Neural crest cell (in vitro differentiated cells): ENCODE data around the gene FAM98A. TPM values are rescaled to one million over a fixed set of nuclear protein-coding genes. Genes with fewer than 3 reads are reported as not detected.

Experiments used
- DNase-seq: peaks from one replicate; pipeline ENCODE4 v3.0.0; 2021; ENCODE audit warnings: low read depth, mixed read lengths, low spot score
- H3K27ac Mint-ChIP-seq: one replicate; pipeline ENCODE4 v1.8.0; 2021; ENCODE audit warnings: mild to moderate bottlenecking, mixed read lengths; ENCODE audit not compliant: unreplicated experiment
- H3K27me3 Mint-ChIP-seq: 2 replicates; pipeline ENCODE4 v1.8.0; 2021; ENCODE audit warnings: low read depth, mild to moderate bottlenecking, mixed read lengths
- H3K36me3 Mint-ChIP-seq: 2 replicates; pipeline ENCODE4 v1.8.0; 2021; ENCODE audit warnings: low read depth, mild to moderate bottlenecking, mixed read lengths
- H3K4me1 Mint-ChIP-seq: 2 replicates; pipeline ENCODE4 v1.8.0; 2021; ENCODE audit warnings: mixed read lengths
- H3K4me3 Mint-ChIP-seq: one replicate; pipeline ENCODE4 v1.8.0; 2021; ENCODE audit warnings: mild to moderate bottlenecking, mixed read lengths
- H3K9me3 Mint-ChIP-seq: 2 replicates; pipeline ENCODE4 v1.8.0; 2021; ENCODE audit warnings: mixed read lengths
- total RNA-seq: library from RNA; stranded (reverse); gene quantifications from 2 replicates; pipeline ENCODE4 v1.2.1, GENCODE V29; 2021
- TF ChIP-seq, protein P1 (sequence below): fragments of 200-600 bp; sonication (generic); conservative IDR thresholded peaks from 2 replicates; pipeline ENCODE4 v1.5.0; 2021; ENCODE audit warnings: antibody characterized with exemption, mild to moderate bottlenecking

The FAM98A gene
- total RNA-seq, 1 donor from 2014 or later, result 41.7 TPM

DNA sequence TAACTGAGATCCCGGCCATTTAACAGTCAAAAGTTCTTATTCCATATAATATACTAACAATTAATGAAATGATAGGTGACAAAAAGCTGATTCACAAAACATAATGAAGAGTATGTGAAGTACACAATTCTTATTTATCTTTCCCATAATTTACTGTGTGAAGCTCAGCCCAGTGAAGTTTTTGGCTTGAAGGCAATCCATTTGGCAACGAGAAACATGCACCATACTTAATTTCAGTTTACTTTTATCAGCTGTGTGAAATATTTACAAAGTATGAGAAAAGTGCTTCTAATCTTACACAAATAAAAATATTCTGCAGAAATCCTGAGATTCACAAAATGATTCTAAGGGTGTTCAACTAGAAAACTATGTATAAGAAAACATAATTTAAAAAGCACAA is 12.3 kb downstream of the FAM98A start:
- Mint-ChIP-seq H3K36me3 (peaks cover 7% of the 10 kb centered on the region), H3K4me3 (no peak overlapping the region), H3K9me3 (no peaks in the 10 kb centered on the region), H3K4me1 (peaks cover 6% of the 10 kb centered on the region), H3K27ac (no peak overlapping the region), H3K27me3 (no peaks in the 10 kb centered on the region)
- TF ChIP-seq, protein P1, sequence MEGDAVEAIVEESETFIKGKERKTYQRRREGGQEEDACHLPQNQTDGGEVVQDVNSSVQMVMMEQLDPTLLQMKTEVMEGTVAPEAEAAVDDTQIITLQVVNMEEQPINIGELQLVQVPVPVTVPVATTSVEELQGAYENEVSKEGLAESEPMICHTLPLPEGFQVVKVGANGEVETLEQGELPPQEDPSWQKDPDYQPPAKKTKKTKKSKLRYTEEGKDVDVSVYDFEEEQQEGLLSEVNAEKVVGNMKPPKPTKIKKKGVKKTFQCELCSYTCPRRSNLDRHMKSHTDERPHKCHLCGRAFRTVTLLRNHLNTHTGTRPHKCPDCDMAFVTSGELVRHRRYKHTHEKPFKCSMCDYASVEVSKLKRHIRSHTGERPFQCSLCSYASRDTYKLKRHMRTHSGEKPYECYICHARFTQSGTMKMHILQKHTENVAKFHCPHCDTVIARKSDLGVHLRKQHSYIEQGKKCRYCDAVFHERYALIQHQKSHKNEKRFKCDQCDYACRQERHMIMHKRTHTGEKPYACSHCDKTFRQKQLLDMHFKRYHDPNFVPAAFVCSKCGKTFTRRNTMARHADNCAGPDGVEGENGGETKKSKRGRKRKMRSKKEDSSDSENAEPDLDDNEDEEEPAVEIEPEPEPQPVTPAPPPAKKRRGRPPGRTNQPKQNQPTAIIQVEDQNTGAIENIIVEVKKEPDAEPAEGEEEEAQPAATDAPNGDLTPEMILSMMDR, result no peak
- DNase-seq, result no peak

- Mint-ChIP-seq H3K36me3 (peaks cover 7% of the 10 kb centered on the region), H3K27me3 (no peaks in the 10 kb centered on the region), H3K4me1 (peaks cover 8% of the 10 kb centered on the region), H3K9me3 (no peaks in the 10 kb centered on the region), H3K4me3 (no peak overlapping the region), H3K27ac (no peak overlapping the region)
- peak; percentile 16 for DNase-seq
- TF ChIP-seq, protein P1, result peak; percentile 90
Measured at GRCh38 chr2:33583194-33583938, 15.7 kb downstream of the FAM98A start.

GRCh38 chr2:33581872-33582271 is 17.2 kb downstream of the FAM98A start:
- DNase-seq, result no peak
- Mint-ChIP-seq H3K9me3 (no peaks in the 10 kb centered on the region), H3K4me3 (no peak overlapping the region), H3K27me3 (no peaks in the 10 kb centered on the region), H3K4me1 (peaks cover 15% of the 10 kb centered on the region), H3K36me3 (peaks cover 7% of the 10 kb centered on the region), H3K27ac (peak overlapping the region; percentile 30)
- TF ChIP-seq, protein P1, result no peak

DNA sequence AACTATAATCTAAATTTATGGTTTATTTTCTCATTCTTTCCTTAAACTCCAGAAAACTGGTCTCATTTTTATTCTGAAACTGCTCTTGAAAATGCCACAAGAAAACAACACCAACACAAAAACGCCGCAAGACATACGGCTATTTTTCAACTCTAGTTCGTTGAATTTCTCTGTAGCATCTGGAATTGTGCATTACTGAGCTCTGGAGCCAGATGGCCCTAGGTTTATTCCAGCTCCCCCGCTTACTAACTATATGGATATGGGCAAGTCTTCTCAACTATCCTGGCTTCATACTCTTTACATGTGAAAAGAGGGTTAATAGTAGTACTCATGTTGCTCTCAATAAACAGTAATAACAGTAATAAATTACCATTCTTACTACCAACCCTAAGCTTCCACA is 19.9 kb downstream of the FAM98A start:
- no peak overlapping the region for H3K27ac Mint-ChIP-seq
- H3K27me3 Mint-ChIP-seq, result no peaks in the 10 kb centered on the region
- H3K9me3 Mint-ChIP-seq, result no peaks in the 10 kb centered on the region
- no peak overlapping the region for H3K4me3 Mint-ChIP-seq
- no peak for DNase-seq
- TF ChIP-seq, protein P1, result no peak
- H3K36me3 Mint-ChIP-seq, result no peaks in the 10 kb centered on the region
- H3K4me1 Mint-ChIP-seq, result peaks cover 17% of the 10 kb centered on the region

DNA sequence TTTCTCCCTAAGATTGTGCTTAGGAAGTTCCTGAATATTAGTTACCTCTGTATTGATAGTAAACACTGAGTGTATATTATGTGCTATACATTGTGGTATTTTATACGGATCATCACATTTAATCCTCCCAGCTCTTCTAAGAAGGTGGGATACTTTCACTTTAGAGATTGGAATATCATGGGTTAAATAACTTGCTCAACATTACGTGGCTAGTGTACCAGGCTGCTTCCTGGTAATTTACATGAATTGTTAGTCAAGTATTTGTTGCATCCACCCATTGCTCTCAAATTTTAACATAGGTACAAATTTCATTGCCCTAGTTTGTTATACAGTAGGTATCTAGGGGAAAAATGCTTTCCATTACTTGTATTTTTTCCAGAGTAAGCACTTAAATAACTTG is 21.4 kb downstream of the FAM98A start:
- H3K27me3 Mint-ChIP-seq, result no peaks in the 10 kb centered on the region
- no peak for DNase-seq
- H3K9me3 Mint-ChIP-seq, result no peaks in the 10 kb centered on the region
- TF ChIP-seq, protein P1, result no peak
- H3K36me3 Mint-ChIP-seq, result no peaks in the 10 kb centered on the region
- no peak overlapping the region for H3K27ac Mint-ChIP-seq
- H3K4me1 Mint-ChIP-seq, result peaks cover 17% of the 10 kb centered on the region
- H3K4me3 Mint-ChIP-seq, result no peak overlapping the region
